DMS153 treated with DMSO at 0.1 percent for 48 hours (cell line): ENCODE results near the gene AAK1.

ENCODE experiments used
- DNase-seq: peaks from one replicate; lab custom pipeline; 2025; ENCODE audit not compliant: unreplicated experiment; lab: John Stamatoyannopoulos, UW

Gene AAK1

GRCh38 chr2:69499242-69499641, 144.3 kb downstream of the AAK1 start:
- DNase-seq = no peak

- no peak for DNase-seq
Measured at GRCh38 chr2:69495861-69496260, 147.7 kb downstream of the AAK1 start.

GRCh38 chr2:69495008-69495407, 148.5 kb downstream of the AAK1 start:
- no peak for DNase-seq

- DNase-seq = no peak
Measured at GRCh38 chr2:69494126-69494525, 149.4 kb downstream of the AAK1 start.

- DNase-seq = peak; percentile 23
Measured at GRCh38 chr2:69493268-69493667, 150.3 kb downstream of the AAK1 start.

GRCh38 chr2:69491864-69492263, 151.7 kb downstream of the AAK1 start:
- DNase-seq = no peak

GRCh38 chr2:69490486-69490885, 153.1 kb downstream of the AAK1 start:
- DNase-seq = no peak

GRCh38 chr2:69489793-69490192, 153.7 kb downstream of the AAK1 start:
- no peak for DNase-seq

- DNase-seq = peak; percentile 58
Measured at GRCh38 chr2:69483696-69484095, 159.8 kb downstream of the AAK1 start.

- DNase-seq = peak; percentile 31
Measured at GRCh38 chr2:69483024-69483423, 160.5 kb downstream of the AAK1 start.

GRCh38 chr2:69482471-69482870, 161.1 kb downstream of the AAK1 start:
- DNase-seq = peak; percentile 9

GRCh38 chr2:69481421-69481820, 162.1 kb downstream of the AAK1 start:
- DNase-seq = no peak

GRCh38 chr2:69477627-69478026, 165.9 kb downstream of the AAK1 start:
- no peak for DNase-seq

- no peak for DNase-seq
Measured at GRCh38 chr2:69474688-69475087, 168.9 kb downstream of the AAK1 start.

- no peak for DNase-seq
Measured at GRCh38 chr2:69471793-69472192, 171.7 kb downstream of the AAK1 start.

GRCh38 chr2:69470911-69471310, 172.6 kb downstream of the AAK1 start:
- DNase-seq = no peak

- DNase-seq = no peak
Measured at GRCh38 chr2:69469784-69470183, 173.8 kb downstream of the AAK1 start.

- DNase-seq = no peak
Measured at GRCh38 chr2:69469375-69469774, 174.2 kb downstream of the AAK1 start.

GRCh38 chr2:69466728-69467127, 176.8 kb downstream of the AAK1 start:
- no peak for DNase-seq

GRCh38 chr2:69465513-69466456, 177.8 kb downstream of the AAK1 start:
- DNase-seq = no peak

GRCh38 chr2:69464575-69464974, 179.0 kb downstream of the AAK1 start:
- no peak for DNase-seq

- no peak for DNase-seq
Measured at GRCh38 chr2:69462780-69463179, 180.8 kb downstream of the AAK1 start.

- DNase-seq = no peak
Measured at GRCh38 chr2:69461404-69461803, 182.1 kb downstream of the AAK1 start.
